ENCODE data around the gene TXNL1. TPM values are rescaled to one million over a fixed set of nuclear protein-coding genes. Genes with fewer than 3 reads are reported as not detected.
A peak's percentile ranks its signal among the peaks of the same experiment; 100 is the strongest.

TXNL1 gene
- polyA plus RNA-seq, 1 donor from 2014 or later, result 56.2 TPM

GRCh38 chr18:56652802-56653201 lies 14.4 kb upstream of the TXNL1 start:
- H3K4me3 Mint-ChIP-seq, result peak overlapping the region in 3 of 4 donors; percentile 0 to 94 (median 19)
- H3K4me1 Mint-ChIP-seq, result peaks cover 27 to 36% (median 30%) of the 10 kb centered on the region in 3 donors
- peak overlapping the region in 2 of 3 donors; percentile 1 to 42 for H3K27ac Mint-ChIP-seq
- no peaks in the 10 kb centered on the region for H3K27me3 Mint-ChIP-seq
- peaks cover 0 to 2% (median 0%) of the 10 kb centered on the region in 3 donors for H3K9me3 Mint-ChIP-seq
- peaks cover 4% of the 10 kb centered on the region for H3K36me3 Mint-ChIP-seq

GRCh38 chr18:56651771-56652092 lies 13.3 kb upstream of the TXNL1 start:
- H3K27ac Mint-ChIP-seq, result peak overlapping the region; percentile 78 to 95 (median 85)
- peak overlapping the region; percentile 94 to 96 (median 95) for H3K4me3 Mint-ChIP-seq
- H3K9me3 Mint-ChIP-seq, result peaks cover 0 to 2% (median 0%) of the 10 kb centered on the region in 3 donors
- H3K27me3 Mint-ChIP-seq, result no peaks in the 10 kb centered on the region
- H3K36me3 Mint-ChIP-seq, result peaks cover 3% of the 10 kb centered on the region
- H3K4me1 Mint-ChIP-seq, result peaks cover 27 to 36% (median 30%) of the 10 kb centered on the region in 3 donors

DNA sequence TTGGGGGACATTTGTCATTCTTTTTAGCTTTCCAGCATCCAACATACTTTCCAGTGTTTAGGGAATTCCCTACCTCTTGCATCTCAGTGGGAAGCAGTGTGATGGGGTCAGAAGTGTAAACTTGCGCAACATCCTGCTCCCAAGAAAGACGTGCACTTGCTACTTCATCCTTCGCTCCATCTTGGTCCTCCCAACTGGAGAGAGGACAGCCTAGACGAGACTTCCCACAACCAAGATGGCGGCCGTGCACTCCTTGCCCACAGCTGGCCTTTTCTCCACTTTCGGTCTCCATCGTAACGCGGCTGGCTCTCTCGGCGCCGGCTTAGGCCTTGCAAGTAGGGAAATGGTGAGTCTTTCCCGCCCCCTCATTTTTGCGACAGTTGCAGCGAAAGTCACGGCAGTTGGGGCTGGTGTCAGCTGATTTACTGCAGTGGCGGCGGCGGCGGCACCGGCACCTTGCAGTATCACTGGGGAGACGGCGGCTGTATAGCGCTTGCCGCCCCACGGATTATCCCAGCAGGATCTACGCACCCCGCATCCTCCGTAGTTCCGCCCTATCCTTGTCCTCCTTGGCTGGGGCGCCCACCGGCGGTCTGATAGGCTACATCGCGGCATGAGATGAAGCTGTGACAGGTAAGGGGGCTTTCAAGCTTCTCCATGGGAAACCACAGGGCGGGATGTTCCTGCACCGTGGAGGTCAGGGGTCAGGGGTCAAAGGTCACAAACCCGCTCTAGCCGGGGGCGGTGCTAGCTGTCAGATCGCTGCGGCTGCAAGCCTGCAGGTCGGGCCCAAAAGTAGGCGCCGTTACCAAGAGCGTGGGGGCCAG lies 12.8 kb upstream of the TXNL1 start, which contains the start of gene WDR7:
TSS of gene WDR7 (plus strand) at position 416 of the 827 bp plus-strand sequence. CDS start 21,157 bp downstream, outside the sequence.
- H3K36me3 Mint-ChIP-seq, result peaks cover 3% of the 10 kb centered on the region
- peaks cover 25 to 36% (median 30%) of the 10 kb centered on the region in 3 donors for H3K4me1 Mint-ChIP-seq
- H3K9me3 Mint-ChIP-seq, result peaks cover 0 to 2% (median 0%) of the 10 kb centered on the region in 3 donors
- H3K4me3 Mint-ChIP-seq, result peak within 1 kb of the TSS; percentile 94 to 96 (median 95)
- no peaks in the 10 kb centered on the region for H3K27me3 Mint-ChIP-seq
- peak within 1 kb of the TSS; percentile 78 to 95 (median 85) for H3K27ac Mint-ChIP-seq

GRCh38 chr18:56649996-56650395 lies 11.6 kb upstream of the TXNL1 start:
- Mint-ChIP-seq H3K4me3 (peak overlapping the region in 2 of 4 donors; percentile 41 to 94), H3K27ac (peak overlapping the region in 1 of 3 donors; percentile 85), H3K27me3 (no peaks in the 10 kb centered on the region), H3K4me1 (peaks cover 20 to 28% (median 28%) of the 10 kb centered on the region in 3 donors), H3K9me3 (peaks cover 0 to 2% (median 0%) of the 10 kb centered on the region in 3 donors), H3K36me3 (peaks cover 3% of the 10 kb centered on the region)

DNA sequence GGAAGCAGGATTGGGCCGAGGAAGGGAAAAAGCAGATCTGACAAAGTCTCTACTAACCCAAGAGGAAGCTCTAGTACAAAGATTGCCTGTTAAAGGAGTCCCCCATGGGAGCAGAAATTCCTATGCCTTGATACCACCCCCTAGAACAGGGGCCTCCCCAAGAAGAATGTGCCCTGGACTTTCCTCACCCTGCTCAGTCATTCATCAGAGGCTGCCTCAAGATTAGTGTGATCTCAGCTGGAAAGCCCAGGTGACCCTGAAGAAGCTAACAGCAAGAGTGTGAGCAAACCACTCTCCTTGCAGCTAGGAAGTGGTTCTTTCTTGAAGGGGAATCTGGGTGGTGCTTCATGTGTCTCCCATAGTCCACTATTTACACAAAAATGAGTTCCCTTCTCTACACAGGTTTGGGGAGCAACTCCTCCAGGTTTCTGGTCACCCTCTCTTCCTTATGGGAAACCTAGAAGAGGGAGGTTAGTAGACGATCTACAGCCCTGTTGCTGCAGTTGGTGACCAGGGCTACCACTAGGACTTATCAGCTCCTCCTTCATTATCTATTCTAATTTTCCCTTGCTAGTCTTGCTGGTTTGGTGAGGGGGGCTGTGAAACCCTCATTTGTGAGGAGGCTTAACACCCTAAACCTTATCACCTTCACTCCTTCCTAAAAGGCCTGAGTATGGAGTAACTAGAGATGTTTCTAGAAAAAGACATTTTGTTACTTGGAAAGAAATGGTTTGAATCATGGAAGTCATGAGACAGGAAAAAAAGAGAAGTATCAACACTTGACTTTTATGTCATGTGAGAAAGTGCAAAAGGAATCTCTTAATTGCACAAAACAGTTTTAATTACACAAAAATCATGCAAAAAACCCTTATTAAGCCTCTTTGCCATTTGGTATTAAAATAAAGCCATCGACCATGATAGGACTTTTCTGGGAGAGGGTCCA lies 9.8 kb upstream of the TXNL1 start:
- Mint-ChIP-seq H3K36me3 (no peaks in the 10 kb centered on the region), H3K27ac (peak overlapping the region in 1 of 3 donors; percentile 30), H3K9me3 (no peaks in the 10 kb centered on the region), H3K4me1 (peaks cover 14 to 20% (median 17%) of the 10 kb centered on the region in 3 donors), H3K27me3 (no peaks in the 10 kb centered on the region), H3K4me3 (no peak overlapping the region)

DNA sequence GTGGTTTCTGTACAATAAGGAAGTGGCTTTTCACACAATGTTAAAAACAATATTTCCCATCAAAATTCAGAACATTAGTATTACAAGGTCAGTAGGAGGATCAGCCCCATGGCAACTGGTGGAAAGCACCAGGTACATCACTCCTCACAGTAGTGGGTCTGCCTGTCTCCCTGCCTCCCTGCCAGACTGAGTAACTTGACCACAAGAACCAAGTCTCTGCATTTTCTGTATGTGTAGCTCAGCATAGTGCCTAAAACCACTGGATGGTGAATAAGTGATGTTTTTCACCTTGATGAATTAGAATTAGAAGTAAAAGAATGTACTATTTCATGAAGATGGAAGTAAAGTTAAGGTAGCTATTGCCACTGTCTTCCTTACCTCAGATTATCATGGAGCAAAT lies 8.7 kb upstream of the TXNL1 start:
- H3K9me3 Mint-ChIP-seq, result no peaks in the 10 kb centered on the region
- no peak overlapping the region for H3K27ac Mint-ChIP-seq

GRCh38 chr18:56645415-56646016 lies 7.1 kb upstream of the TXNL1 start:
- no peaks in the 10 kb centered on the region for H3K9me3 Mint-ChIP-seq
- H3K4me3 Mint-ChIP-seq, result no peak overlapping the region
- peaks cover 2 to 4% (median 2%) of the 10 kb centered on the region in 3 donors for H3K4me1 Mint-ChIP-seq
- H3K36me3 Mint-ChIP-seq, result peaks cover 2% of the 10 kb centered on the region
- H3K27ac Mint-ChIP-seq, result no peak overlapping the region
- no peaks in the 10 kb centered on the region for H3K27me3 Mint-ChIP-seq

More for the DNA sequence above, 8.7 kb upstream of the TXNL1 start:
- H3K36me3 Mint-ChIP-seq, result no peaks in the 10 kb centered on the region
- peaks cover 7 to 13% (median 10%) of the 10 kb centered on the region in 3 donors for H3K4me1 Mint-ChIP-seq
- H3K27me3 Mint-ChIP-seq, result no peaks in the 10 kb centered on the region
- H3K4me3 Mint-ChIP-seq, result peak overlapping the region in 1 of 4 donors; percentile 22

DNA sequence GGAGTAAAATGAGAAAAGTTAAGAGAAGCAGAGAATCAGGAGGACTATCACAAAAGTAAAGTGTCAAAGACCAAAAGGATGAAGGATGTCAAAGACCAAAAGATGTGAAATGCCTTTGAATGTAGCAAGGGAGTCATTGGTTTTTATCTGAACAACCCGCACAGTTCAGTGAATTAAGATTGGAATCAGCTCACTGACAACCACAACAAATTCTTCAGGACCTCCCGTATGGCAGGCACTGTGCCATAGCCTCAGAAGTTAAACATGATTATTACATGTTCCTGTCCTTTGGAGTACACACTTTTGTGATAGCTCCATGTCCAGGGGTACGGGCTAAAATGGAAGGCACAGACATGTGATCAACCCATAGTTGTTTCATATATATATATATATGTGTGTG lies 5.0 kb upstream of the TXNL1 start:
- Mint-ChIP-seq H3K36me3 (peaks cover 4% of the 10 kb centered on the region), H3K4me3 (peak overlapping the region in 1 of 4 donors; percentile 31), H3K27me3 (no peaks in the 10 kb centered on the region), H3K4me1 (peaks cover 6 to 11% (median 6%) of the 10 kb centered on the region in 3 donors), H3K27ac (peak overlapping the region in 1 of 3 donors; percentile 18), H3K9me3 (no peaks in the 10 kb centered on the region)

DNA sequence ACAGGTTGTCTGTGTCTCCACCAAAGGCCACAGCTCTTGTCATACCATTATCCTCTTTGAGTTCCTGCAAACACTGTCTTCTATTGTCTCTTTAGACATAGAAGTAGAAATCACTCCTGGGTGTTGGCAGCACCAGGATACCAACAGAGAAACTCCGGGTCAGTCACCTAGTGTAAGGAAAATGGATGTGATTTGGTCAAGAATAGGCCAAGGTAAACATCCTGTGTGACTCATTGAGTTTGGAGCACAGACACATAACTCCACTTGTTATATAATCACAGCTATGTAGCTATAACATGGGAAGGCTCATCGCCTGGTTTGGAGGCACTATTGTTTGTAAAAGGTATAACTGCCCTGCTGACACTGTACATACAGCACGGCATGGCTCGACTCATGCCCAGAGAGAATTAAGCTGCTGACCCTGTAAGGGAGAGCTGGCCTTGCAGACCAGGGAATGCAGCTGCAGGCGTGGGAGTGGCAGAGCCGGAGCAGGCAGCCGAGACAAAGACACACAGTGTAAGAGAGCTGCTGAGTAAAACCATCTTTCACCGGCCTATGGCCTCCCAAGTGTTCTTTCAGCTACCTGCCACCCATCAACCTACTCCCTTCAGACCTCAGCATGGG lies 3.4 kb upstream of the TXNL1 start:
- Mint-ChIP-seq H3K27ac (peak overlapping the region in 1 of 3 donors; percentile 10), H3K4me3 (peak overlapping the region in 1 of 4 donors; percentile 35), H3K9me3 (no peaks in the 10 kb centered on the region), H3K36me3 (peaks cover 4% of the 10 kb centered on the region), H3K4me1 (peaks cover 12 to 23% (median 15%) of the 10 kb centered on the region in 3 donors), H3K27me3 (no peaks in the 10 kb centered on the region)

DNA sequence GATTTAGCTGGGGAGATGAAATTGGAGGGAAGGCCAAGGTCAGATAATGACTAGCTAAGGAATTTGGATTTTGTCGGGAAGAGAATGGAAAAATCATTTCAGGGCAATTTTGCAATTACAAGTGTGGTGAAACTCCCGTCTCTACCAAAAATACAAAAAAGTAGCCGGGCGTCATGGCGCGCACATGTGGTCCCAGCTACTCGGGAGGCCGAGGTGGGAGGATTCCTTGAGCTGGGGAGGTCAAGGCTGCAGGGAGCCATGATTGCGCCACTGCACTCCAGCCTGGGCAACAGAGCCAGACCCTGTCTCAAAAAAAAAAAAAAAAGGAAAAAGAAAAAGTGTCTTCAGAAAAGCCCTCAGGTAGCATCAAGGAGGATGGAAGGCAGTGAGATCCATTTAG lies 1.2 kb upstream of the TXNL1 start:
- peak overlapping the region; percentile 90 to 99 (median 94) for H3K4me3 Mint-ChIP-seq

DNA sequence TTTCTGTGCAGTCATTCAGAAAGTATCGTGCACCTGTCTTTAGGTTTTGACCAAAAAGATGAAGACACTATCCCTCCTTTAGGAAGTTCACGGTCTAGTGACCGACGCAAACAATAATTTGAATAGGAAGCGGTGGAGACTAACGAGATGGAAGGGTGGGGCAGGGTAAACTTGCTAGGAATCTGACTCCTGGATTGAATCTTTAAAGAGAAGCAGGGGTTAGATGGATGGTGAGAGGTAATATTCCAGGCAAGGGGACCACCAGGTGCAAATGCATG lies 651 bp upstream of the TXNL1 start:
- H3K4me3 Mint-ChIP-seq, result peak overlapping the region; percentile 90 to 99 (median 94)
- H3K9me3 Mint-ChIP-seq, result no peaks in the 10 kb centered on the region
- peaks cover 30 to 35% (median 34%) of the 10 kb centered on the region in 3 donors for H3K4me1 Mint-ChIP-seq
- no peaks in the 10 kb centered on the region for H3K27me3 Mint-ChIP-seq
- H3K27ac Mint-ChIP-seq, result peak overlapping the region; percentile 83 to 97 (median 97)
- peaks cover 10% of the 10 kb centered on the region for H3K36me3 Mint-ChIP-seq

More for the DNA sequence above, 1.2 kb upstream of the TXNL1 start:
- Mint-ChIP-seq H3K4me1 (peaks cover 27 to 32% (median 32%) of the 10 kb centered on the region in 3 donors), H3K27me3 (no peaks in the 10 kb centered on the region), H3K27ac (peak overlapping the region in 2 of 3 donors; percentile 83 to 97), H3K9me3 (no peaks in the 10 kb centered on the region), H3K36me3 (peaks cover 10% of the 10 kb centered on the region)

GRCh38 chr18:56637711-56638231 lies 621 bp downstream of the TXNL1 start:
- peaks cover 10% of the 10 kb centered on the region for H3K36me3 Mint-ChIP-seq
- peaks cover 30 to 38% (median 36%) of the 10 kb centered on the region in 3 donors for H3K4me1 Mint-ChIP-seq

DNA sequence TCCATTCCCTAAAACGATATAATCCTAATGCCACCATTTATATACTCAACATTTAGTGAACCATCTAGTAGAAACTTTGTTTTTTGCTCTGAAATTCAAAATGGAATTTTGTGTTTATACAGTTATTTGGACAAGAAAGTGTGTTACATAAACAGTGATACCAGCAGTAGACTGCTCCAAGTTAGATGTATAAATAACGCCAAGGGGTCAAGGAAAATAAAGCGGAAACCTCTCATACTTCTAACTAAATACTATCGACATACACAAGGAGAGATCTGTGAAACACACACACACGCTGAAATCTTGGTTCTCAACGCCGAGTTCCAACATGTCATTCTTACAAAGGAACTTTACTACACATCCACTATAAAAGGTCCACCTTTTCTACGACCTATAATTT lies 1.2 kb downstream of the TXNL1 start:
- Mint-ChIP-seq H3K27ac (peak overlapping the region; percentile 83 to 97 (median 97)), H3K27me3 (no peaks in the 10 kb centered on the region), H3K4me3 (peak overlapping the region; percentile 90 to 99 (median 94)), H3K36me3 (peaks cover 10% of the 10 kb centered on the region), H3K9me3 (no peaks in the 10 kb centered on the region), H3K4me1 (peaks cover 30 to 42% (median 42%) of the 10 kb centered on the region in 3 donors)

More at GRCh38 chr18:56637711-56638231, 621 bp downstream of the TXNL1 start:
- H3K9me3 Mint-ChIP-seq, result no peaks in the 10 kb centered on the region
- H3K27ac Mint-ChIP-seq, result peak overlapping the region; percentile 83 to 97 (median 97)
- H3K27me3 Mint-ChIP-seq, result no peaks in the 10 kb centered on the region
- peak overlapping the region; percentile 90 to 99 (median 94) for H3K4me3 Mint-ChIP-seq

GRCh38 chr18:56635007-56635406 lies 3.4 kb downstream of the TXNL1 start:
- Mint-ChIP-seq H3K4me3 (peak overlapping the region in 3 of 4 donors; percentile 5 to 52 (median 37)), H3K27ac (no peak overlapping the region), H3K27me3 (no peaks in the 10 kb centered on the region), H3K9me3 (no peaks in the 10 kb centered on the region), H3K4me1 (peaks cover 37 to 58% (median 52%) of the 10 kb centered on the region in 3 donors), H3K36me3 (peaks cover 10% of the 10 kb centered on the region)
